ENCODE measurements around the gene ETF1. TPM values are rescaled to one million over a fixed set of nuclear protein-coding genes. Genes with fewer than 3 reads are reported as not detected.

The ETF1 gene
- total RNA-seq, 1 experiment from 2014 or later, result 57.3 TPM

- H4K20me1 ChIP-seq (ENCODE audit: low read length), result peaks cover 24% of the 10 kb centered on the region
- DNase-seq (peak; percentile 16), ATAC-seq (no peak)
- H3K79me2 ChIP-seq (ENCODE audit: low read length), result peaks cover 60% of the 10 kb centered on the region
- BruUV-seq (replicated peaks), result no TSS peak
- TF ChIP-seq EZH2 (IDR thresholded peaks at IDR 0.05; ENCODE audit: low read length, unreplicated experiment) (no peak), EZH2phosphoT487 (IDR thresholded peaks at IDR 0.05; ENCODE audit: borderline replicate concordance, low read length) (no peak), CTCF (conservative IDR thresholded peaks at IDR 0.05; ENCODE audit: low read depth, low read length) (no peak)
- peak overlapping the region; percentile 93 for H3K27ac ChIP-seq (ENCODE audit: low read length)
- H3K4me2 ChIP-seq (ENCODE audit: low read length), result peak overlapping the region; percentile 88
- H2AFZ ChIP-seq (ENCODE audit: low read length), result no peak overlapping the region
- no peaks in the 10 kb centered on the region for H3K9me3 ChIP-seq (ENCODE audit: low read length)
- intact Hi-C loops (cut with micrococcal nuclease), result no loop called here
- H3F3A ChIP-seq (ENCODE audit: low read length, unreplicated experiment), result peaks cover 2% of the 10 kb centered on the region
- POLR2A ChIA-PET (ENCODE audit: unreplicated experiment), result no interaction called here
- H3K4me3 ChIP-seq (ENCODE audit: low read length), result peak overlapping the region; percentile 94
- H3K9ac ChIP-seq (ENCODE audit: low read length), result peak overlapping the region; percentile 100
- CTCF ChIA-PET, result no interaction called here
- peaks cover 37% of the 10 kb centered on the region for H3K36me3 ChIP-seq (ENCODE audit: low read depth, low read length)
- peaks cover 16% of the 10 kb centered on the region; the same call in 1 of the 2 replicates for H3K4me1 ChIP-seq (ENCODE audit: insufficient read depth, low read length)
- no peaks in the 10 kb centered on the region for H3K27me3 ChIP-seq (ENCODE audit: low read length)
- H3K9me2 ChIP-seq (replicated peaks; ENCODE audit: low read length), result no peaks in the 10 kb centered on the region
Measured at GRCh38 chr5:138573949-138574670, 31.1 kb upstream of the ETF1 start.

GRCh38 chr5:138573223-138573622, 30.2 kb upstream of the ETF1 start:
- CTCF ChIA-PET, result interaction anchor here (0.7 kb wide), 1 partner anchor 221 kb away, joined by 8 read pairs; the partner anchor contains the start of gene KDM3B
- Histone ChIP-seq H3K9ac (ENCODE audit: low read length) (peak overlapping the region; percentile 100; the same call in 1 of the 2 replicates), H4K20me1 (ENCODE audit: low read length) (peaks cover 32% of the 10 kb centered on the region), H3K36me3 (ENCODE audit: low read depth, low read length) (peaks cover 45% of the 10 kb centered on the region), H3K9me3 (ENCODE audit: low read length) (no peaks in the 10 kb centered on the region), H3K27ac (ENCODE audit: low read length) (no peak overlapping the region), H3K9me2 (replicated peaks; ENCODE audit: low read length) (no peaks in the 10 kb centered on the region), H3K79me2 (ENCODE audit: low read length) (peaks cover 69% of the 10 kb centered on the region), H3K4me2 (ENCODE audit: low read length) (peak overlapping the region; percentile 88), H3K4me3 (ENCODE audit: low read length) (peak overlapping the region; percentile 94; the same call in 1 of the 2 replicates), H3K4me1 (ENCODE audit: insufficient read depth, low read length) (peaks cover 16% of the 10 kb centered on the region; the same call in 1 of the 2 replicates), H3K27me3 (ENCODE audit: low read length) (no peaks in the 10 kb centered on the region), H3F3A (ENCODE audit: low read length, unreplicated experiment) (peaks cover 2% of the 10 kb centered on the region), H2AFZ (ENCODE audit: low read length) (no peak overlapping the region)
- no peak for DNase-seq
- intact Hi-C loops (cut with micrococcal nuclease), result no loop called here
- ATAC-seq, result no peak
- no TSS peak for BruUV-seq (replicated peaks)
- POLR2A ChIA-PET (ENCODE audit: unreplicated experiment), result no interaction called here
- TF ChIP-seq CTCF (conservative IDR thresholded peaks at IDR 0.05; ENCODE audit: low read depth, low read length), result no peak
- no peak for TF ChIP-seq EZH2phosphoT487 (IDR thresholded peaks at IDR 0.05; ENCODE audit: borderline replicate concordance, low read length)

- no peak for TF ChIP-seq EZH2phosphoT487 (IDR thresholded peaks at IDR 0.05; ENCODE audit: borderline replicate concordance, low read length)
- TF ChIP-seq CTCF (conservative IDR thresholded peaks at IDR 0.05; ENCODE audit: low read depth, low read length), result no peak
- no peak for TF ChIP-seq EZH2 (IDR thresholded peaks at IDR 0.05; ENCODE audit: low read length, unreplicated experiment)
- POLR2A ChIA-PET (ENCODE audit: unreplicated experiment), result no interaction called here
- H3K27me3 ChIP-seq (ENCODE audit: low read length), result no peaks in the 10 kb centered on the region
- no peaks in the 10 kb centered on the region for H3K9me2 ChIP-seq (replicated peaks; ENCODE audit: low read length)
- ATAC-seq (no peak), DNase-seq (no peak)
- no peak overlapping the region for H2AFZ ChIP-seq (ENCODE audit: low read length)
- peaks cover 14% of the 10 kb centered on the region; the same call in 1 of the 2 replicates for H3K4me1 ChIP-seq (ENCODE audit: insufficient read depth, low read length)
- CTCF ChIA-PET, result no interaction called here
- no peak overlapping the region for H3K27ac ChIP-seq (ENCODE audit: low read length)
- H3K4me2 ChIP-seq (ENCODE audit: low read length), result no peak overlapping the region
- H3K79me2 ChIP-seq (ENCODE audit: low read length), result peaks cover 92% of the 10 kb centered on the region
- H3K36me3 ChIP-seq (ENCODE audit: low read depth, low read length), result peaks cover 67% of the 10 kb centered on the region
- peaks cover 36% of the 10 kb centered on the region for H4K20me1 ChIP-seq (ENCODE audit: low read length)
- no peak overlapping the region for H3K4me3 ChIP-seq (ENCODE audit: low read length)
- no TSS peak for BruUV-seq (replicated peaks)
- H3F3A ChIP-seq (ENCODE audit: low read length, unreplicated experiment), result peaks cover 2% of the 10 kb centered on the region
- no peak overlapping the region for H3K9ac ChIP-seq (ENCODE audit: low read length)
- no peaks in the 10 kb centered on the region for H3K9me3 ChIP-seq (ENCODE audit: low read length)
- intact Hi-C loops (cut with micrococcal nuclease), result no loop called here
Measured at GRCh38 chr5:138570871-138571270, 27.8 kb upstream of the ETF1 start.

Data from PC-3 (cell line).